IPS DF 6.9 (cell line): Measurements from ENCODE around the gene SPCS2.
"Not testable (repeated sequence)": the region's sequence is repeated elsewhere in the genome, so short reads cannot be mapped to it uniquely, and the experiment has no call there.

Experiments used
- DNase-seq: peaks from one replicate; pipeline ENCODE4 v3.0.0-alpha.2; 2013; ENCODE audit warnings: low read depth, low spot score
- H3K27ac ChIP-seq: one replicate; pipeline ENCODE4 v1.5.1; 2013; ENCODE audit warnings: low read length, control low read depth
- H3K27me3 ChIP-seq: 2 replicates; pipeline ENCODE4 v1.6.1; 2013; ENCODE audit warnings: mild to moderate bottlenecking, low read length; ENCODE audit not compliant: control insufficient read depth, insufficient read depth
- H3K36me3 ChIP-seq: 2 replicates; pipeline ENCODE4 v1.6.1; 2013; ENCODE audit warnings: low read length; ENCODE audit not compliant: control insufficient read depth, insufficient read depth
- H3K4me1 ChIP-seq: 2 replicates; pipeline ENCODE4 v1.6.1; 2013; ENCODE audit warnings: low read length; ENCODE audit not compliant: control insufficient read depth, insufficient read depth
- H3K4me3 ChIP-seq: 2 replicates; pipeline ENCODE4 v1.5.1; 2013; ENCODE audit warnings: mild to moderate bottlenecking, low read length
- H3K9me3 ChIP-seq: 2 replicates; pipeline ENCODE4 v1.6.1; 2013; ENCODE audit warnings: low read length, inconsistent platforms; ENCODE audit not compliant: control insufficient read depth, insufficient read depth
- WGBS: extraction: QIAGEN DNeasy Blood & Tissue Kit; methylation state at CpG from one replicate; pipeline ENCODE4 v1.1.7; 2013; ENCODE audit warnings: mixed read lengths, missing lambda C conversion rate; ENCODE audit not compliant: insufficient read length, insufficient coverage; 5-methylcytosine and 5-hydroxymethylcytosine counted together

The SPCS2 gene

DNA sequence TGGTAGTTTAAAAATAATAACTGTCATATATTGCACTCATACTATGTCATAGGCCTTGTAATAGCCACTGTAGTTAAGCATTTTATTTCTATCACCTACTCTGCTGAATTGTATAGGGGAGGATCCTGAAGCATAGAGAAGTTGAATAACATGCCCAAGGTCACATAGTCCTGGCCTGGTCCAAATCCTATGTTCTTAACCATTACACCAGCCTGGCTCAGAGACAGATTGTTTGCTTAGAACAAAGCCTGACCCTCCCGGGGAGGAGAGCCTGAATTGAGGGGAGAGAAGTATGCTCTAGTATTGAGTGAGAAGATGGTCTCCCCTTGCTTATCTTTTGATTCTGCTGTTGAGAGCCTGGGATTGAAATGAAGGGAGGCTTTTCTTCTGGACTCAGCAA, 41.9 kb downstream of the SPCS2 start:
- no peaks in the 10 kb centered on the region for H3K4me1 ChIP-seq
- H3K27ac ChIP-seq = no peak overlapping the region

DNA sequence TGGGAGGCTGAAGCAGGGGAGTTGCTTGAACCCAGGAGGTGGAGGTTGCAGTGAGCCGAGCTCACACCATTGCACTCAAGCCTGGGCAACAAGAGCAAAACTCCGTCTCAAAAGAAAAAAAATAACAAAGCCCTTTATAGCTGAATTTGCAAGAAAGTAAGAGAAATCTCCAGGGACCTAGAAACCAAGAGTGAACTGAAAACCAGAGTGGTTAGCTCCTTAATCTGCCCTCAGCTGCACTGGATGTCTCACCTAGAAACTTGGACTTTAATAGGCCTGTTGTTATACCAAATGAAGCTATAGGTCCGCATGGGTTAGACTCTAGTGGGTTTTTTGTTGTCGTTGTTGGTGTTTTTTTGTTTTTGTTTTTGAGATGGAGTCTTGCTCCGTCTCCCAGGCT, 43.8 kb downstream of the SPCS2 start:
- WGBS = no CpG with 5 or more reads among the region's 5 CpGs
- no peak for DNase-seq
- H3K9me3 ChIP-seq = no peaks in the 10 kb centered on the region
- no peak overlapping the region for H3K27ac ChIP-seq
- H3K4me1 ChIP-seq = no peaks in the 10 kb centered on the region
- no peak overlapping the region for H3K4me3 ChIP-seq
- H3K27me3 ChIP-seq = no peaks in the 10 kb centered on the region
- H3K36me3 ChIP-seq = peaks cover 8% of the 10 kb centered on the region; the same call in 1 of the 2 replicates

More for the DNA sequence above, 41.9 kb downstream of the SPCS2 start:
- DNase-seq = no peak
- Histone ChIP-seq H3K36me3 (peaks cover 8% of the 10 kb centered on the region; the same call in 1 of the 2 replicates), H3K27me3 (no peaks in the 10 kb centered on the region), H3K9me3 (no peaks in the 10 kb centered on the region), H3K4me3 (no peak overlapping the region)
- no CpG with 5 or more reads among the region's 1 CpG for WGBS

DNA sequence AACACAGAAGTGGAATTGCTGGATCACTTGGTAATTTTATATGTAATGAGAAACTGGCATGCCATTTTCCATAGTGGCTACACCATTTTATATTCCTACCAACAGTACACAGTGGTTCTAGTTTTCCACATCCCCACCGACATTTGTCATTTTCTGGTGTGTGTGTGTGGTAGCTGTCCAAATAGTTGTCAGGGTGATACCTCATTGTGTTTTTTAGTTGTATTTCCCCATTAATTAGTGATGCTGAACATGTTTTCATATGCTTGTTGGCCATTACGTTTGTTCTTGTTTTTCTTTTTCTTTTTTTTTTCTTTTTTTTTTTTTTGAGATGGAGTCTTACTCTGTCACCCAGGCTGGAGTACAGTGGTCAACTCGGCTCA, 51.9 kb downstream of the SPCS2 start:
- no peaks in the 10 kb centered on the region for H3K4me1 ChIP-seq
- no CpG with 5 or more reads among the region's 3 CpGs for WGBS
- H3K4me3 ChIP-seq = no peak overlapping the region
- H3K9me3 ChIP-seq = no peaks in the 10 kb centered on the region
- no peak for DNase-seq
- H3K36me3 ChIP-seq = peaks cover 6% of the 10 kb centered on the region; the same call in 1 of the 2 replicates
- no peak overlapping the region for H3K27ac ChIP-seq
- no peaks in the 10 kb centered on the region for H3K27me3 ChIP-seq

DNA sequence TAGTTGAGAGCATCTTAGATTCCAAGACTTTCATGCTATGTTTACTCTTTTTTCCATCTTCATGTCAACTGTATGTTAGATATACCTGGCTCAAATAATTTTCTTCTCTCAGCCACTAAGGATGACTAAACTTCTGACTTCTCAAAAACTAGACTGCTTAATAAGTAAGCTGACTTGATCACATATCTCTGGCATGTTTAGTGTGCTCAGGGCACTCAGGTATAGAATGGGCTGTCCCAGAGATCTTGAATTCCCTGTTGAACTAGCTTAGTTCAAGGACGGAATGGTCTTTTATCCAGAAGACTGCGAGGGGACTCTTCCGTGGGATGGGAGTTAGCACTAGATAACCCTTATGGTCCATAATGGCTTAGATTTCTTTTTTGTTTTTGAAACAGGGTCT, 52.6 kb downstream of the SPCS2 start:
- Histone ChIP-seq H3K9me3 (no peaks in the 10 kb centered on the region), H3K4me1 (no peaks in the 10 kb centered on the region), H3K36me3 (peaks cover 6% of the 10 kb centered on the region; the same call in 1 of the 2 replicates), H3K27me3 (no peaks in the 10 kb centered on the region), H3K4me3 (no peak overlapping the region), H3K27ac (no peak overlapping the region)
- no CpG with 5 or more reads among the region's 3 CpGs for WGBS
- no peak for DNase-seq

DNA sequence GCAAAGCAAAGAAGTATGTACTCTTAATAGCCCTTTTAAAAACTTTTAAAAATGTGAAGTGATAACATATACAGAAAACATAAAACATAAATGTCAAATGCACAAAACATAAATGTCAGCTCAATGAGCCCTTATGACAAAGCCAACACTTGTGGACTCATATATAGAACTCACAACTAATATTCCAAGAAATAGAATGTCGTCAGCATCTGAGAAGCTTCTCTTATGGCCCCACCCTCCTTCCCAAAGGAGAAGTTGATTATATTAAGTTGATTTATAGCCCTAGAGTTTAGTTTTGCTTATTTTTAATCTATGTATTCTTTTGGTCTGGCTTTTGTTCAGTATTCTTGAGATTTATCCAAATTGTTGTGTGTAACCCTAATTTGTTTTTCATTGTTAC, 53.5 kb downstream of the SPCS2 start:
- Histone ChIP-seq H3K9me3 (no peaks in the 10 kb centered on the region), H3K4me1 (no peaks in the 10 kb centered on the region), H3K36me3 (peaks cover 6% of the 10 kb centered on the region; the same call in 1 of the 2 replicates), H3K27me3 (no peaks in the 10 kb centered on the region), H3K27ac (no peak overlapping the region), H3K4me3 (no peak overlapping the region)
- DNase-seq = no peak
- no CpG with 5 or more reads among the region's 1 CpG for WGBS

DNA sequence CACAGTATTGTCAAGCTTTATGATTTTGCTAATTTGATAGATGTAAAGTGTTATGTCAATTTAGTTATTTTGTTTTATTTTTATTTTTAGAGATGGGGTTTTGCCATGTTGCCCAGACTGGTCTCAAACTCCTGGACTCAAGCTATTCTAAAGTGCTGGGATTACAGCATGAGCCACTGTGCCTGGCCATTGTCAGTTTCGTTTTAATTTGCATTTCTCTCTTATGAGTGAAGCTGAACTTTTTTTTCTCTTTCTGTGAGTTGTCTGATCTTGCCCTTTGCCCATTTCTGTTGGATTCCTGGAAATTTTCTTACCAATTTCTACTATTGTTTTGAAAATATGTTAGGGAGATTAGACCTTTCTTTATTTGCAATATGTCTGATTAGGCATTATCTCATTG, 55.1 kb downstream of the SPCS2 start:
- WGBS = no CpG with 5 or more reads among the region's 1 CpG
- no peak overlapping the region for H3K4me3 ChIP-seq
- H3K9me3 ChIP-seq = no peaks in the 10 kb centered on the region
- no peaks in the 10 kb centered on the region for H3K4me1 ChIP-seq
- no peaks in the 10 kb centered on the region for H3K27me3 ChIP-seq
- no peak overlapping the region for H3K27ac ChIP-seq
- peaks cover 6% of the 10 kb centered on the region; the same call in 1 of the 2 replicates for H3K36me3 ChIP-seq
- no peak for DNase-seq

DNA sequence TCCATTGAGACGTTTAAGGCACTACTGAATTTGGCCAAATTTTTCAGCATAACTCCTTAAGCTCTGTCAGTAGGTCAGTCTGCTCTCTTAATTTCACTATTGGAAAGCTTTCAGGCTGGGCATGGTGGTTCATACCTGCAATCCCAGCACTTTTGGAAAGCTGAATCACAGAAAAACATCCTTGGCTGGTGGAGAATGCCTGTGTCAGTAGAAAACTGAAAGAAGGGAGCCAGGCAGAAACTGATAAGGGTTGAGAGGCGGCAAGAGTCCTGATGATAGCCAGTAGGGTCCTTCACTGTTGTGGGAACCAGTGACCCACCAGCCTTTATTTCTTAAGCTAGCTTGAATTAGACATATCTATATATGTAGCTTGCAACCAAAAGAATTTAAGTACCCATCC, 62.3 kb downstream of the SPCS2 start:
- no CpG with 5 or more reads among the region's 2 CpGs for WGBS
- no peak overlapping the region for H3K27ac ChIP-seq
- no peak for DNase-seq
- H3K36me3 ChIP-seq = no peaks in the 10 kb centered on the region; the same call in 1 of the 2 replicates
- H3K4me1 ChIP-seq = no peaks in the 10 kb centered on the region
- H3K4me3 ChIP-seq = no peak overlapping the region
- H3K9me3 ChIP-seq = no peaks in the 10 kb centered on the region
- H3K27me3 ChIP-seq = no peaks in the 10 kb centered on the region

DNA sequence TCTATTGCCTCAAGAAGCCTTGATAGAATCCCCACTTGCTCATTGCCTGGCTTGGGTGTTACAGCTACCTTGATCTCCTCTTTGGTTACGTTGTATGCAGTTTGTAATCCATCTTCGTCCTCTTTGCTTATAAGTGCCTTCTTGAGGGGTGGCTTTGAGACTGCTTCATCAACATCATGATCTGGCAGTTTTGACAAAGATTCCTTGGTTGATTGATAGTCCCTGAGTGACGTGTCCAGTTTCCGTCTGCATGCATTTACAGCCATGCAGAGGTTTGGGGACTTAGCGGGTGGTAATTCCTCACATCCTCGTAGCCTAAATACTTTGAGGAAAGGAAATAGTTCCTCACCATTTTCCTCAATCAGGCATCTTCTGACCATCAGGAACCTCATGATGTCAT, 62.8 kb downstream of the SPCS2 start:
- no peaks in the 10 kb centered on the region for H3K9me3 ChIP-seq
- no peaks in the 10 kb centered on the region for H3K27me3 ChIP-seq
- WGBS = no CpG with 5 or more reads among the region's 6 CpGs
- H3K4me1 ChIP-seq = no peaks in the 10 kb centered on the region
- H3K4me3 ChIP-seq = no peak overlapping the region
- no peaks in the 10 kb centered on the region; the same call in 1 of the 2 replicates for H3K36me3 ChIP-seq
- H3K27ac ChIP-seq = no peak overlapping the region
- no peak for DNase-seq

DNA sequence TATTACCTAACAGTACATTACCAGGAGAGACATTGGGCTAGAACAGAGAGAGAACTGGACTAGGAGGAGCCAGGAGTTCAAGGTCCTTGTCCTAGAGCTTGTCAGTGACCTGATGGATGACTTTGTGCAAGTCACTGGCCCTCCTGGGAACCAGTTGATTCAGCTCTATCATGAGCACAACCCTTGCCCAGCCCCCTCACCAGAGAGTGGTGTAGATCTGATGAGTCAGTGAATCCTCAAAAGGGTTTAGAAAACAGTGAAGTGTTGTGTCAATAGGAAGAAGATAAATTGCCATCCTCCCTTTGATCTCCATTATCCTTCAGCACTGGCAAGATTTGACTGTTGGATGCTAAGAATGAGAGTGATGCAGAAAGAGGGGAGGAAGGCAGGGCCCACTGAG, 64.0 kb downstream of the SPCS2 start:
- Histone ChIP-seq H3K27me3 (no peaks in the 10 kb centered on the region), H3K36me3 (no peaks in the 10 kb centered on the region), H3K4me1 (no peaks in the 10 kb centered on the region), H3K9me3 (no peaks in the 10 kb centered on the region), H3K4me3 (no peak overlapping the region), H3K27ac (no peak overlapping the region)
- no peak for DNase-seq

DNA sequence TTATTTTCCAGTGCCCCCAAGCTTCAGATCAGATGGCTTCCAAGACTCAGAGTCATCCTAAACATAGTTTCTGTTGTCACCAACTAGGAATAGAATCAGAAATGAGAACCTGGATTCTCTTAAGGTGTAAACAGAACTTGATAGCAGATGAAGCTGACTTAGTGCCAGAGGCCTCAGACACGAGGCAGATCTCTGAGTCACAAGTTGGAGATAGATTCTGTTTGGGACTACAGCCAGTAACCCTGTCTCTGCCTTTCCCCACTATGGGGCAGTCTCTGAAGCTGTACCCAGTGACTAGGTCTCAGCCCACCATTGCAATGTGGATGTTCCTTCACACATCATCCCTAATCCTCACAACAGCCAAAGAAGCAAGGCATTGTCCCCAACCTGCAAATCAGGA, 65.1 kb downstream of the SPCS2 start:
- no peaks in the 10 kb centered on the region for H3K9me3 ChIP-seq
- no peaks in the 10 kb centered on the region for H3K27me3 ChIP-seq
- no peak overlapping the region for H3K27ac ChIP-seq
- H3K36me3 ChIP-seq = no peaks in the 10 kb centered on the region
- H3K4me1 ChIP-seq = no peaks in the 10 kb centered on the region
- no peak overlapping the region for H3K4me3 ChIP-seq
- no CpG with 5 or more reads among the region's 1 CpG for WGBS
- DNase-seq = no peak

DNA sequence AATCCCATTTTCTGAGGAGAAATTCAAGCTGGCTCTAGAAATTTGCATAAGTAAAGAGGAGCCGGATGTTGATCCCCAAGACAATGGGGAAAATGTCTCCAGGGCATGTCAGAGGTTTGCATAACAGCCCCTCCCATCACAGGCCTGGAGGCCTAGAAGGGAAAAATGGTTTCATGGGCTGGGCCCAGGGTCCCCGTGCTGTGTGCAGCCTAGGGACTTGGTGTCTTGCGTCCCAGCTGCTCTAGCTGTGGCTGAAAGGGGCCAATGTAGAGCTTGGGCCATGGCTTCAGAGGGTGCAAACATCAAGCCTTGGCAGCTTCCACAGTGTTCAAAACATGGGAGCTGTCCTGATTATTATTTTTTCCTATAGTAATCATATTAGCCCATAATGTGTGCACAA, 70.1 kb downstream of the SPCS2 start:
- H3K4me3 ChIP-seq, H3K4me1 ChIP-seq, H3K27me3 ChIP-seq, DNase-seq, H3K9me3 ChIP-seq, H3K27ac ChIP-seq, H3K36me3 ChIP-seq: not testable (repeated sequence)
- no CpG with 5 or more reads among the region's 3 CpGs for whole genome bisulfite sequencing
